HG02970 (cell line): Measurements from ENCODE around the gene MPP1.

ENCODE experiments used
- ATAC-seq: cut with Tn5 transposase; IDR thresholded peaks from one replicate; pipeline ENCODE4 v1.9.1; 2021; ENCODE audit warnings: mild to moderate bottlenecking, moderate library complexity, moderate number of reproducible peaks; ENCODE audit not compliant: unreplicated experiment, low FRiP score

Gene MPP1

GRCh38 chrX:154734061-154734781, 71.1 kb downstream of the MPP1 start:
- no peak for ATAC-seq

- no peak for ATAC-seq
Measured at GRCh38 chrX:154733066-154733425, 72.2 kb downstream of the MPP1 start.

- ATAC-seq, result no peak
Measured at GRCh38 chrX:154732421-154733065, 72.7 kb downstream of the MPP1 start.

- no peak for ATAC-seq
Measured at GRCh38 chrX:154731881-154732280, 73.4 kb downstream of the MPP1 start.

- ATAC-seq, result no peak
Measured at GRCh38 chrX:154731184-154731583, 74.1 kb downstream of the MPP1 start.

- ATAC-seq, result no peak
Measured at GRCh38 chrX:154730253-154730891, 74.9 kb downstream of the MPP1 start.

GRCh38 chrX:154729439-154729838, 75.8 kb downstream of the MPP1 start:
- ATAC-seq, result no peak
